B cell (primary cell): Measurements from ENCODE around the gene ADAM12. TPM values are rescaled to one million over a fixed set of nuclear protein-coding genes. Genes with fewer than 3 reads are reported as not detected.

Experiments used
- ATAC-seq: fragments of 200-7000 bp; cut with Tn5 transposase; one replicate; pipeline ENCODE4 v1.10.0; 2021; ENCODE audit warnings: low read depth, mild to moderate bottlenecking, moderate number of reproducible peaks, moderate library complexity
- CTCF ChIA-PET: fragments of 350-600 bp; sonication (Branson Sonifier 250); formaldehyde crosslinking; loops from one replicate; lab custom pipeline; 2021; ENCODE audit warnings: antibody characterized with exemption, inconsistent platforms; lab: Charles Lee
- POLR2A ChIA-PET: fragments of 350-600 bp; sonication (Branson Sonifier 250); formaldehyde crosslinking; loops from one replicate; lab custom pipeline; 2021; ENCODE audit warnings: antibody characterized with exemption; lab: Charles Lee
- DNase-seq: peaks from one replicate; pipeline ENCODE4 v3.0.0; 2013
- H2AFZ ChIP-seq: 2 replicates; pipeline ENCODE4 v1.6.1; 2012; ENCODE audit warnings: mild to moderate bottlenecking, low read depth, low read length; ENCODE audit not compliant: insufficient read depth, poor library complexity, severe bottlenecking
- H3K27ac ChIP-seq, 2 donors: 1 replicate in 1 of 2; 2 replicates in 1 of 2; pipeline ENCODE4 v1.5.1; 2012 to 2013; ENCODE audit warnings: low read length in 2 of 2, mild to moderate bottlenecking in 2 of 2, moderate library complexity in 1 of 2
- H3K27me3 ChIP-seq, 4 experiments: fragments of 200-600 bp in 1 of 4; sonication (generic) in 1 of 4; replicated peaks in 1 of 4; 1 replicate in 2 of 4; 2 replicates in 2 of 4; pipeline versions ENCODE4 v1.6.1 to v1.7.0; 2013 to 2016; ENCODE audit warnings: low read length in 3 of 4, mild to moderate bottlenecking in 2 of 4, mixed read lengths in 1 of 4, moderate library complexity in 1 of 4; ENCODE audit not compliant: insufficient read depth in 4 of 4, control insufficient read depth in 3 of 4; ENCODE audit errors: control extremely low read depth in 1 of 4
- H3K36me3 ChIP-seq, 2 experiments: replicated peaks in 1 of 2; 1 replicate in 1 of 2; 2 replicates in 1 of 2; pipeline versions ENCODE4 v1.6.1 to v1.7.1; 2013; ENCODE audit warnings: low read length in 1 of 2; ENCODE audit not compliant: insufficient read depth in 2 of 2, control insufficient read depth in 1 of 2; ENCODE audit errors: control extremely low read depth in 1 of 2, extremely low read depth in 1 of 2
- H3K4me1 ChIP-seq, 2 donors: fragments of 200-600 bp in 1 of 2; sonication (generic) in 1 of 2; 1 replicate in 1 of 2; 2 replicates in 1 of 2; pipeline versions ENCODE4 v1.5.1 to v1.6.1; 2013 to 2017; ENCODE audit warnings: low read length in 2 of 2; ENCODE audit not compliant: control insufficient read depth in 2 of 2, insufficient read depth in 2 of 2
- H3K4me2 ChIP-seq: replicated peaks from 2 replicates; pipeline ENCODE3; 2012; ENCODE audit warnings: mild to moderate bottlenecking, low read depth, low read length; ENCODE audit not compliant: poor library complexity, severe bottlenecking
- H3K4me3 ChIP-seq, 5 experiments: fragments of 200-600 bp in 1 of 5; sonication (generic) in 1 of 5; 1 replicate in 3 of 5; 2 replicates in 2 of 5; pipeline versions ENCODE4 v1.5.1 to v1.7.0; 2011 to 2016; ENCODE audit warnings: low read length in 4 of 5, mild to moderate bottlenecking in 4 of 5, low read depth in 2 of 5, control low read depth in 1 of 5, moderate library complexity in 1 of 5; ENCODE audit not compliant: insufficient read depth in 1 of 5; ENCODE audit errors: control extremely low read depth in 1 of 5, extremely low read depth in 1 of 5
- H3K79me2 ChIP-seq: fragments of 200-600 bp; sonication (generic); one replicate; pipeline ENCODE4 v1.6.0; 2016; ENCODE audit warnings: low read length; ENCODE audit not compliant: control insufficient read depth, insufficient read depth
- H3K9ac ChIP-seq: fragments of 200-600 bp; sonication (generic); 2 replicates; pipeline ENCODE4 v1.6.1; 2017; ENCODE audit warnings: mild to moderate bottlenecking, low read length, moderate library complexity
- H3K9me3 ChIP-seq, 3 donors: one replicate each; pipeline versions ENCODE4 v1.6.1 to v1.7.1; 2013; ENCODE audit warnings: low read length in 2 of 3; ENCODE audit not compliant: control insufficient read depth in 2 of 3, insufficient read depth in 1 of 3; ENCODE audit errors: control extremely low read depth in 1 of 3
- H4K20me1 ChIP-seq: 2 replicates; pipeline ENCODE4 v1.6.0; 2012; ENCODE audit warnings: mild to moderate bottlenecking, low read length; ENCODE audit not compliant: insufficient read depth, control insufficient read depth, poor library complexity, severe bottlenecking
- H3K27ac Mint-ChIP-seq: one replicate; pipeline ENCODE4 v1.8.0; 2021; ENCODE audit warnings: mixed read lengths
- H3K27me3 Mint-ChIP-seq: one replicate; pipeline ENCODE4 v1.8.0; 2021; ENCODE audit warnings: mixed read lengths
- H3K4me1 Mint-ChIP-seq: one replicate; pipeline ENCODE4 v1.8.0; 2021; ENCODE audit warnings: mixed read lengths
- H3K4me3 Mint-ChIP-seq: one replicate; pipeline ENCODE4 v1.8.0; 2021; ENCODE audit warnings: mixed read lengths
- H3K9me3 Mint-ChIP-seq: one replicate; pipeline ENCODE4 v1.8.0; 2022; ENCODE audit warnings: mixed read lengths; ENCODE audit not compliant: insufficient read depth
- EZH2 ChIP-seq: IDR thresholded peaks from 2 replicates; pipeline ENCODE4 v1.6.1; 2012; ENCODE audit warnings: borderline replicate concordance, low read depth, mild to moderate bottlenecking, moderate library complexity, low read length; ENCODE audit not compliant: insufficient read depth, poor library complexity, severe bottlenecking
- WGBS: methylation state at CpG from one replicate; pipeline ENCODE4 v1.1.5; 2013; ENCODE audit warnings: missing lambda C conversion rate; ENCODE audit not compliant: insufficient coverage; 5-methylcytosine and 5-hydroxymethylcytosine counted together
- intact Hi-C: fragments of 100-400 bp; cut with micrococcal nuclease; formaldehyde crosslinking; loops from one replicate; pipeline ENCODE4 v1.10.0; 2022
- polyA plus RNA-seq: library from polyadenylated mRNA; depleted of rRNA; stranded (reverse); fragments of >200 nt; gene quantifications from 2 replicates; pipeline ENCODE4 v1.2.3, GENCODE V29; 2012
- total RNA-seq, 2 donors: library from RNA; stranded (reverse); fragments of 120-200 nt in 1 of 2; gene quantifications; 1 replicate in 1 of 2; 2 replicates in 1 of 2; pipeline versions ENCODE4 v1.2.3 to v1.2.4, GENCODE V29; 2013 to 2022
- TF ChIP-seq, protein P1 (sequence below): fragments of 200-600 bp; IDR thresholded peaks from one replicate; pipeline ENCODE4 v1.8.0; 2022; ENCODE audit warnings: antibody characterized with exemption, mild to moderate bottlenecking

Gene ADAM12
- total and polyA plus RNA-seq, 2 donors (not counting 1 experiment from before 2014, with no cell fraction given): 0.01 to 0.22 TPM

DNA sequence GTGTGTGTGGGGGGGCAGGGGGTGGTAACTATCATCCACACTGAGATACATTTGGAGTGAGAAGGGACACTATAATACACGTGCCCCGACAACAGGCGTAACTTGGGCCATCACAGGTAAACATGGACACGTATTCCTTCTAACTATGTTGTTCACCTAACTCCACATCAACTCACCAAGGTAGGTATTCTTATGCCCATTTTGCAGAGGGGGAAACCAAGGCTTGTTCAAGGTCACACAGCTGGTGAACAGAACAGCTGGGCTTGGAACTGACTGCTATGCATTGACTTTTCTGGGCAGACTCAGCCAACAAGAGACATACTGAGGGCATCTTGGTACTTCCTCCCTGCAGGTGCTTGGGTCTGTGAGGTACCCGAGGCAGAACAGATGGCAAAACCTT is 170.1 kb downstream of the ADAM12 start:
- intact Hi-C loops: no loop called here
- no peaks in the 10 kb centered on the region for H3K4me1 ChIP-seq
- TF ChIP-seq, protein P1, sequence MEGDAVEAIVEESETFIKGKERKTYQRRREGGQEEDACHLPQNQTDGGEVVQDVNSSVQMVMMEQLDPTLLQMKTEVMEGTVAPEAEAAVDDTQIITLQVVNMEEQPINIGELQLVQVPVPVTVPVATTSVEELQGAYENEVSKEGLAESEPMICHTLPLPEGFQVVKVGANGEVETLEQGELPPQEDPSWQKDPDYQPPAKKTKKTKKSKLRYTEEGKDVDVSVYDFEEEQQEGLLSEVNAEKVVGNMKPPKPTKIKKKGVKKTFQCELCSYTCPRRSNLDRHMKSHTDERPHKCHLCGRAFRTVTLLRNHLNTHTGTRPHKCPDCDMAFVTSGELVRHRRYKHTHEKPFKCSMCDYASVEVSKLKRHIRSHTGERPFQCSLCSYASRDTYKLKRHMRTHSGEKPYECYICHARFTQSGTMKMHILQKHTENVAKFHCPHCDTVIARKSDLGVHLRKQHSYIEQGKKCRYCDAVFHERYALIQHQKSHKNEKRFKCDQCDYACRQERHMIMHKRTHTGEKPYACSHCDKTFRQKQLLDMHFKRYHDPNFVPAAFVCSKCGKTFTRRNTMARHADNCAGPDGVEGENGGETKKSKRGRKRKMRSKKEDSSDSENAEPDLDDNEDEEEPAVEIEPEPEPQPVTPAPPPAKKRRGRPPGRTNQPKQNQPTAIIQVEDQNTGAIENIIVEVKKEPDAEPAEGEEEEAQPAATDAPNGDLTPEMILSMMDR: no peak
- no peak for TF ChIP-seq EZH2
- no peaks in the 10 kb centered on the region for H4K20me1 ChIP-seq
- no peaks in the 10 kb centered on the region for H3K9me3 Mint-ChIP-seq
- no peak overlapping the region for H3K27ac ChIP-seq
- H3K27me3 ChIP-seq: peaks cover 0 to 2% (median 0%) of the 10 kb centered on the region in 4 experiments
- ATAC-seq (no peak), DNase-seq (no peak)
- H2AFZ ChIP-seq: no peak overlapping the region
- no peaks in the 10 kb centered on the region for H3K36me3 ChIP-seq
- CTCF ChIA-PET: no interaction called here
- no peak overlapping the region for H3K27ac Mint-ChIP-seq
- 93% methylated on average over 2 of the region's 5 CpGs for WGBS
- no peak overlapping the region for H3K4me3 Mint-ChIP-seq
- H3K9ac ChIP-seq: no peak overlapping the region
- no peaks in the 10 kb centered on the region for H3K4me1 Mint-ChIP-seq
- H3K79me2 ChIP-seq: no peaks in the 10 kb centered on the region
- H3K27me3 Mint-ChIP-seq: peaks cover 13% of the 10 kb centered on the region
- no peak overlapping the region for H3K4me3 ChIP-seq
- H3K9me3 ChIP-seq: no peaks in the 10 kb centered on the region
- POLR2A ChIA-PET: no interaction called here
- H3K4me2 ChIP-seq: no peak overlapping the region

DNA sequence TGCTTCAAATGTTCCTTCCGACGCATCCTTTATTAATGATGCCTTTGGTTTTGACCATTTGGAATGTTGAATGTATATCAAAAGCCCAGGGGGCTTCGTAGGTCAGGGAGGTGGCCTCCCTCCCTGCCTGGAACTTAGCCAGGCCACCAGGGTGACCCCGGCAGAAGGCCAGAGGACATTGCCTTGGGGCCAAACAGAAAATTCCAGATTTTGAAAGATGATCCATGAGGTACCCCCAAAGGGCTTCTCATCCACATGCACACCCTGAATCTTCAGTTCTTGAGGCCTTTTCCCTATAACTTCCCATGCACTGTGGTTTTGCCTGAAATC is 171.7 kb downstream of the ADAM12 start:
- Histone ChIP-seq H3K27ac (no peak overlapping the region), H3K36me3 (no peaks in the 10 kb centered on the region), H4K20me1 (no peaks in the 10 kb centered on the region), H3K4me3 (no peak overlapping the region), H3K27me3 (peaks cover 0 to 2% (median 0%) of the 10 kb centered on the region in 4 experiments), H3K4me1 (no peaks in the 10 kb centered on the region), H2AFZ (no peak overlapping the region), H3K9me3 (no peaks in the 10 kb centered on the region), H3K4me2 (no peak overlapping the region), H3K79me2 (no peaks in the 10 kb centered on the region), H3K9ac (no peak overlapping the region)
- H3K4me3 Mint-ChIP-seq: no peak overlapping the region
- ChIA-PET CTCF (no interaction called here), POLR2A (no interaction called here)
- ATAC-seq (no peak), DNase-seq (no peak)
- intact Hi-C loops: no loop called here
- TF ChIP-seq, protein P1: no peak
- TF ChIP-seq EZH2: no peak
- H3K27ac Mint-ChIP-seq: no peak overlapping the region
- H3K9me3 Mint-ChIP-seq: no peaks in the 10 kb centered on the region
- H3K4me1 Mint-ChIP-seq: no peaks in the 10 kb centered on the region
- H3K27me3 Mint-ChIP-seq: peaks cover 21% of the 10 kb centered on the region
- WGBS: 68% methylated on average over 4 of the region's 4 CpGs
